Measurements from ENCODE around the gene CHRNA4. TPM values are rescaled to one million over a fixed set of nuclear protein-coding genes. Genes with fewer than 3 reads are reported as not detected.

The CHRNA4 gene
- total and polyA plus RNA-seq, 2 of the 13 experiments (the other 11 are each of a cell fraction or from before 2014, with no cell fraction given): not detected

- no peak for TF ChIP-seq SNAPC4 (CRISPR knock-in tag; IDR thresholded peaks at IDR 0.05)
- no peak for TF ChIP-seq SAFB2 (CRISPR knock-in tag; IDR thresholded peaks at IDR 0.05; ENCODE audit: borderline replicate concordance, low read depth)
- TF ChIP-seq NR2F6 (IDR thresholded peaks at IDR 0.05): no peak
- peak; percentile 66 for TF ChIP-seq NR2F6 (CRISPR knock-in tag; IDR thresholded peaks at IDR 0.05)
- TF ChIP-seq, protein P1, sequence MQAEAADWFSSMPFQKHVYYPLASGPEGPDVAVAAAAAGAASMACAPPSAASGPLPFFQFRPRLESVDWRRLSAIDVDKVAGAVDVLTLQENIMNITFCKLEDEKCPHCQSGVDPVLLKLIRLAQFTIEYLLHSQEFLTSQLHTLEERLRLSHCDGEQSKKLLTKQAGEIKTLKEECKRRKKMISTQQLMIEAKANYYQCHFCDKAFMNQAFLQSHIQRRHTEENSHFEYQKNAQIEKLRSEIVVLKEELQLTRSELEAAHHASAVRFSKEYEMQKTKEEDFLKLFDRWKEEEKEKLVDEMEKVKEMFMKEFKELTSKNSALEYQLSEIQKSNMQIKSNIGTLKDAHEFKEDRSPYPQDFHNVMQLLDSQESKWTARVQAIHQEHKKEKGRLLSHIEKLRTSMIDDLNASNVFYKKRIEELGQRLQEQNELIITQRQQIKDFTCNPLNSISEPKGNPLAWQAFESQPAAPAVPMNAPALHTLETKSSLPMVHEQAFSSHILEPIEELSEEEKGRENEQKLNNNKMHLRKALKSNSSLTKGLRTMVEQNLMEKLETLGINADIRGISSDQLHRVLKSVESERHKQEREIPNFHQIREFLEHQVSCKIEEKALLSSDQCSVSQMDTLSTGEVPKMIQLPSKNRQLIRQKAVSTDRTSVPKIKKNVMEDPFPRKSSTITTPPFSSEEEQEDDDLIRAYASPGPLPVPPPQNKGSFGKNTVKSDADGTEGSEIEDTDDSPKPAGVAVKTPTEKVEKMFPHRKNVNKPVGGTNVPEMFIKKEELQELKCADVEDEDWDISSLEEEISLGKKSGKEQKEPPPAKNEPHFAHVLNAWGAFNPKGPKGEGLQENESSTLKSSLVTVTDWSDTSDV (CRISPR knock-in tag; IDR thresholded peaks at IDR 0.05): no peak
- TF ChIP-seq, protein P2, sequence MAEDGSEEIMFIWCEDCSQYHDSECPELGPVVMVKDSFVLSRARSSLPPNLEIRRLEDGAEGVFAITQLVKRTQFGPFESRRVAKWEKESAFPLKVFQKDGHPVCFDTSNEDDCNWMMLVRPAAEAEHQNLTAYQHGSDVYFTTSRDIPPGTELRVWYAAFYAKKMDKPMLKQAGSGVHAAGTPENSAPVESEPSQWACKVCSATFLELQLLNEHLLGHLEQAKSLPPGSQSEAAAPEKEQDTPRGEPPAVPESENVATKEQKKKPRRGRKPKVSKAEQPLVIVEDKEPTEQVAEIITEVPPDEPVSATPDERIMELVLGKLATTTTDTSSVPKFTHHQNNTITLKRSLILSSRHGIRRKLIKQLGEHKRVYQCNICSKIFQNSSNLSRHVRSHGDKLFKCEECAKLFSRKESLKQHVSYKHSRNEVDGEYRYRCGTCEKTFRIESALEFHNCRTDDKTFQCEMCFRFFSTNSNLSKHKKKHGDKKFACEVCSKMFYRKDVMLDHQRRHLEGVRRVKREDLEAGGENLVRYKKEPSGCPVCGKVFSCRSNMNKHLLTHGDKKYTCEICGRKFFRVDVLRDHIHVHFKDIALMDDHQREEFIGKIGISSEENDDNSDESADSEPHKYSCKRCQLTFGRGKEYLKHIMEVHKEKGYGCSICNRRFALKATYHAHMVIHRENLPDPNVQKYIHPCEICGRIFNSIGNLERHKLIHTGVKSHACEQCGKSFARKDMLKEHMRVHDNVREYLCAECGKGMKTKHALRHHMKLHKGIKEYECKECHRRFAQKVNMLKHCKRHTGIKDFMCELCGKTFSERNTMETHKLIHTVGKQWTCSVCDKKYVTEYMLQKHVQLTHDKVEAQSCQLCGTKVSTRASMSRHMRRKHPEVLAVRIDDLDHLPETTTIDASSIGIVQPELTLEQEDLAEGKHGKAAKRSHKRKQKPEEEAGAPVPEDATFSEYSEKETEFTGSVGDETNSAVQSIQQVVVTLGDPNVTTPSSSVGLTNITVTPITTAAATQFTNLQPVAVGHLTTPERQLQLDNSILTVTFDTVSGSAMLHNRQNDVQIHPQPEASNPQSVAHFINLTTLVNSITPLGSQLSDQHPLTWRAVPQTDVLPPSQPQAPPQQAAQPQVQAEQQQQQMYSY (CRISPR knock-in tag; IDR thresholded peaks at IDR 0.05): no peak
- TF ChIP-seq NFRKB (IDR thresholded peaks at IDR 0.05): no peak
- TF ChIP-seq ZNF660 (CRISPR knock-in tag; IDR thresholded peaks at IDR 0.05; ENCODE audit: borderline replicate concordance, low read depth): no peak
- TF ChIP-seq ZNF776 (CRISPR knock-in tag; IDR thresholded peaks at IDR 0.05): no peak
- TF ChIP-seq SETDB1 (CRISPR knock-in tag; IDR thresholded peaks at IDR 0.05; ENCODE audit: borderline replicate concordance): no peak
- no peak for TF ChIP-seq ZNF3 (CRISPR knock-in tag; IDR thresholded peaks at IDR 0.05)
- no peak for TF ChIP-seq ZBTB21 (CRISPR knock-in tag; IDR thresholded peaks at IDR 0.05)
- TF ChIP-seq NR0B2 (CRISPR knock-in tag; IDR thresholded peaks at IDR 0.05): 0 out of 2 replicates have a peak, but pooled peaks have one; percentile 32
- TF ChIP-seq ZNF549 (CRISPR knock-in tag; IDR thresholded peaks at IDR 0.05): no peak
- no peak for TF ChIP-seq WIZ (CRISPR knock-in tag; IDR thresholded peaks at IDR 0.05)
- TF ChIP-seq CREB3 (CRISPR knock-in tag; IDR thresholded peaks at IDR 0.05): no peak
- no peak for TF ChIP-seq ZNF577 (CRISPR knock-in tag; IDR thresholded peaks at IDR 0.05; ENCODE audit: borderline replicate concordance, low read depth)
- TF ChIP-seq XBP1 (CRISPR knock-in tag; IDR thresholded peaks at IDR 0.05): no peak
These were observed 6.4 kb upstream of the CHRNA4 start (continued) for GRCh38 chr20:63367446-63368055.
